Measurements from ENCODE around the gene UCN. TPM values are rescaled to one million over a fixed set of nuclear protein-coding genes. Genes with fewer than 3 reads are reported as not detected.
A peak's percentile ranks its signal among the peaks of the same experiment; 100 is the strongest.
"Not testable (repeated sequence)": the region's sequence is repeated elsewhere in the genome, so short reads cannot be mapped to it uniquely, and the experiment has no call there.

Gene UCN
- 1.0 TPM for total RNA-seq
- long read RNA-seq, partial matches to known transcripts, result 0 of 1 reads
- long read RNA-seq, other reads (novel, unspliced or antisense), result 0 of 1 reads

DNA sequence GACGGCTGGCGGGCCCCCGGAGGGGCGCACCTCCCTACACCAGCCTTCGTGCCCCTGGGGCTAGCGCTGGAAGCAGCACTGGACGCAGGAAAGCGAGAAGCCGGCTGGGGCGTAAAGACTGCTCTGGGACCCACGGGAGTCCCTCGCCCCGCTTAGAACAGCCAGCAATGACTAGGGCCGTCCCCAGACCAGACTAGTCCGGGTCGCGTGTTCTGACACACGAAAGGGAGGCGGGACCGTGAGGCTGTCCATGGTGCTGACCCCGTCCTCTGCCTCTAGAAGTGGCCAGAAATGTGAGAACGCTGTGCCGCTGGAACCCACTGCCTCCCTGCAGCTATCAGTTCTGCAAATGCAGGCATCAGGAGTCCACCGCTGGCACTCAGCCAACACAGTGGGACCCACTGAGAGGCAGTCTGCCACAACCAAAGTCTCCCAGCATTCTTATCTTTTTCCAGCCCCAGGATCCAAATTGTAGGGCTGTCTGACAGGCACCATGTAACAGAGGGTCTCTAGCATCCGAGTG, at the start of gene UCN:
UCN (minus strand) TSS at position 87 of the 523 bp plus-strand sequence. CDS start 550 bp downstream, outside the sequence.
- DNase-seq (ENCODE audit: low spot score), result no peak

GRCh38 chr2:27356382-27357181, 48.3 kb upstream of the UCN start, which contains the start of gene GTF3C2:
Gene GTF3C2, minus strand, starts transcription at chr2:27356764. Its CDS starts 13,210 bp downstream, at chr2:27343554.
- peak; percentile 98 for DNase-seq (ENCODE audit: low spot score)

DNA sequence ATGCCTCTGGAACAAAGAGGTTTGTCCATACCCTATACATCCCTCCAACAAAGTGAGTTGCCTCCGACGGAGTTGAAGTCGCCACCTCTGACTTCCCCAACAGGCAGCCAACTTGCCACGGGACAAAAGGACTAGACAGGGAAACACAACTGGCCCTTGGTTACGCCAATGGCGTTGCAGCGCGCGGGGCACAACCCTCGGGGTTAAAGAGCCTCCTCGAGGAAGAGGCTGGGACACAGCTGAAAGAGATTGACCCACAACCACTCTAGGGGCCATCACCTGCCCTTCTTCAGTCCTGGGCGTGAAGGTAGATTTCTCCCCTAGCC, 47.8 kb upstream of the UCN start:
- DNase-seq (ENCODE audit: low spot score), result no peak

- no peak for DNase-seq (ENCODE audit: low spot score)
These were observed 46.3 kb upstream of the UCN start for GRCh38 chr2:27354597-27354927.

- no peak for DNase-seq (ENCODE audit: low spot score)
These were observed 45.7 kb upstream of the UCN start for GRCh38 chr2:27353762-27354596.

GRCh38 chr2:27353386-27353761, 45.1 kb upstream of the UCN start:
- not testable (repeated sequence) for DNase-seq (ENCODE audit: low spot score)

DNA sequence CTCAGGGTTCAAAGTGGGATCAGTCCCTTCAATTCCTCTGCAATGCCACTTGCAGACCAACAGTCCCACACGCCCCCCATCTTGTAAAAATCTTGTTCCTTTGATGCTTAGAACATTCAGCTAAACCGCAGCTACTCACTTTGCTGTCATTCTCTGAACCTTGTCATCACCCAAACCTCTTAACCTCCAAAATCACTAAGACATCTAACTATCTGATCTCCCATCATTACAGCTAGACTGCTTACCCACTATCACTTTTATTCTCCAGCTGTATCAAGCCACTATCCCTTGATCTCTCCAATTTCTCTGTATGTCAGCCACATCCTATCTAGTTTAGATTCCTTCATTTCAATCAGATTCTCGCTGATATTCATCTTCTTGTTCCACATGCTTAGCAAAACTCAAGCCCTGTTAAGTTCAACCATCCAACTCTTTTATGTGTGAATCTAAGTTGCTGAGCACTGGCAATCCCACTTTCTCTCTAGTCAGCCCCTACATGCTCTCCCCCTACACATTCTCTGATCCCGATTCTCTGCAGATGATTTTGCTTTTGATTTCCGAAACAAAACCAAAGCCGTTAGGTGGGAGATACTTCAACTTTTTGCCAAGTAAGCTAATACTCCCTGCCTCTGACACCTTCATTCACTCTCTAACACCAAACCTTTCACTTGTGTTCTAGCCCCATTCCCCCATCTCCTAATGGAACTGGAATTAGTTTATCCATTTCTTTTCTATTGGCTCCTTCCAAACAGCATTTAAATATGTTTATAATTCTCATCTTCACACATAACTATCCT, 43.8 kb upstream of the UCN start:
- no peak for DNase-seq (ENCODE audit: low spot score)

- DNase-seq (ENCODE audit: low spot score), result no peak
These were observed 42.0 kb upstream of the UCN start for GRCh38 chr2:27350106-27350693.

- no peak for DNase-seq (ENCODE audit: low spot score)
These were observed 39.4 kb upstream of the UCN start for GRCh38 chr2:27347641-27348040.

DNA sequence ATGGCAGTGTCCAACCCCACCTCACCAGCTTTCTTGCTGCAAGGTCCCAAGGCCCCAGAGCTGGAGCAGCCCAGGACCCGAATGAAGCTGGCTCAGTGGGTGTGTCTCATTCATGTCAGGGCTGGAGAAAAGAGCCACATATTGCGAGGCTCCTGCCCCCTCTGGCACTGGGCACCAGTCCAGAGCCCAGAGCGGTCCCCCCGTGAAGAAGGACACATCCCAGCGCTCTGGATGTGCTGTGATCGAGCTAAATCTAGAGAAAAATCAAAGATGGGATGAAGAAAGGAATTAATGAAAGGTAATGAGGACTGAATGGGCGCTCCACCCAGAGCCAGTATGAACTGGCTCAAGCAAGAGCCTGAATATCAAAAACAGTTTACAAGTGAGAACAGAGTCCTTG, 27.9 kb upstream of the UCN start:
- no peak for DNase-seq (ENCODE audit: low spot score)

DNA sequence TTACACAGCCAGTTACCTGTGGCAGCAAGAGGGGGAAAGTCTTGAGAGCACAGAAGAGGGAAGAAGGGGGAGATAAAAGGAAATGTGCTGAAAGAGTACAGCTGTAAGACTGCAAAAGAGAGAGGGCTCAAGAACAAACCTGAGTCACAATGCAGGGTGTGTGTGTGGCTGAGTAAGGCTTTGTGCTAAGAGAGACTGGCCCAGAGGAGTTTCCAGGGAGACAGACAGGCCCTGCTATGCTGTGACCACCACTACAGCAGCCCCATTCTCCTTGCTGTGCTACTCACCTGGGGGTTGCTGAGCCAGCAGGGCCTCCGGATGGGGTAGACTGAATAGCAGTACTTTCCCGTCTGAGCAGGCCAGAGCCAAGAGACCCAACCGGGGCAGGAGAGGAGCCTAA, 27.1 kb upstream of the UCN start:
- DNase-seq (ENCODE audit: low spot score), result no peak

- DNase-seq (ENCODE audit: low spot score), result no peak
These were observed 16.5 kb upstream of the UCN start for GRCh38 chr2:27324720-27325119.

DNA sequence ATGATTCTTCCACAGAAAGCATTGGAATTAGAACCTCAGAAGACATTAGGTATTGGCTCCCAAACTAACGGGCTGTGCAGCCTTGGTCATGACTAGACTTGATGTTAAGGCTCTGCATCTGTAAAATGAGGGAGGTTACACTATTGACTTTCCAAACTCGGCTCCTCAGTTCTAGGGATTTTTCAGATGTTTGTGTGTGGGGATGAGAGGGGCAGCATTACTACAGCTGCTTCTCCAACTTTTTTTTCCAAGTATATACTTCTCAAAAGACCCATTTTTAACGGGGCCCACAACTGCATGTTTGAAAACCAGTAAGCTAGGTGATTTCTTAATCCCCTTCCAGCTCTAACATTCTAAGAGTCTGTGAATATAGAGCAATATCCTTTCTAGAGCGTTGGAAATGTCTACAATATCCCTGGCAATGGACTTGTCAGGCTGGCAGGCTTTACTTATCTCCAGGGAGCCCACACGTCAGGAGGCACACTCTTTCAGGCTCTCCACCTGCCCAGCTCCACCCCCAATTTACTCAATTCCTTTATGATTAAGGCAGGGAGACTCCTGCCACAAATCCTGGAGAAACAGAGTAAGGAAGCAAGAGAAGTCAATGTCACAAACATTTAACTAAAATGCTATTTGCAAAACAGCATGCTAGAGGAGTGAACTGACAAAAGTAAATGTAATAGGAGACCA, 15.5 kb upstream of the UCN start:
- no peak for DNase-seq (ENCODE audit: low spot score)

- peak; percentile 95 for DNase-seq (ENCODE audit: low spot score)
These were observed 14.7 kb upstream of the UCN start, which contains the start of gene MPV17 for GRCh38 chr2:27322766-27323595. Gene MPV17, minus strand, starts transcription at chr2:27323097. Its CDS starts 580 bp downstream, at chr2:27322517.

- DNase-seq (ENCODE audit: low spot score), result no peak
These were observed 14.1 kb upstream of the UCN start for GRCh38 chr2:27322301-27322765.

GRCh38 chr2:27320958-27321543, 12.8 kb upstream of the UCN start:
- no peak for DNase-seq (ENCODE audit: low spot score)

DNA sequence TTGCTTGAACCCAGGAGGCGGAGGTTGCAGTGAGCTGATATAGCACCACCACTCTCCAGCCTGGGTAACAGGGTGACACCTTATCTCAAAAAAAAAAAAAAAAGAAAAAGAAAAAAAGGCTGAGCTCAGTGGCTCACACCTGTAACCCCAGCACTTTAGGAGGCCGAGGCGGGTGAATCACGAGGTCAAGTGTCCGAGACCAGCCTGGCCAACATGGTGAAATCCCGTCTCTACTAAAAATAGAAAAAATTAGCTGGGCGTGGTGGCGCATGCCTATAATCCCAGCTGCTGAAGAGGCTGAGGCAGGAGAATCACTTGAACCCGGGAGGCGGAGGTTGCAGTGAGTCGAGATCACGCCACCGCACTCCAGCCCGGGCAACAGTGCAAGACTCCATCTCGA, 11.6 kb upstream of the UCN start:
- DNase-seq (ENCODE audit: low spot score), result not testable (repeated sequence)

DNA sequence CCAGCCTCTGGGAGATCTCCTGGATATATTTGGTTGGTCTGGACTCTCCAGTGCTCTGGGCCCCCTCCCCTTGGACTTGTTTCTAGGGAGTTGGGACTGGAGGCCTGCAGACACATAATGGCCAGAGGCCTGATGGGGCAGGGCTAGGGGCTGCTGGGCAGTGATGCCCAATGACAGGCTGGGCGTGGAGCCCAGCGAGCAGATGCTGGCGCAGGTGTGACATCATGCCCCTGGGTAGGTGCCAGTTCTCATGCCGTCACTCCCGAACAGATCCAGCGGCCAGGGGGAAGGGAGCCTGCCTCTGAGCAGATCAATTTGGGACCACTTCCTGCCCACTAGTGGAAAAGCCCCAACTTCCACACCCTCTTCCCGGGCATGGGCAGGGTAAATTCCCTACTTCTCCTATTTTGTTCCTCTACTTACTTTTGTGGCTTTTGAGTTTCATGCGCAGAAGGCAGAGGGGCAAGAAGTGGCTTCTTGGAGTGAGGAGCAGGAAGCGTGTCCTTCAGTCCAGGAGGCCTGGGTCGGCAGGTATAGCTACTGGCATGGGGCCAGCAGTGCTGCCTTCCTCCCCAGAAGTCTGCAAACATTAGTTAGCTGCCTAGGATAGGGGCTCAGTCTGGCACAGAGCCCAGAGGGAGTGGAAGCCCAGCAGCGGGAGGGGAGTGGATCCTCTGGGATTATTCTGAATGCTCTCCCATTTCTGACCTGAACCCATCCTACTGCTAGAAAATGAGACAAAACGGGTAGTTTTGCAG, 8.6 kb upstream of the UCN start:
- no peak for DNase-seq (ENCODE audit: low spot score)

Measured in mesenteric fat pad (tissue), 1 donor.